ENCODE results near the gene KNCN.
A peak's percentile ranks its signal among the peaks of the same experiment; 100 is the strongest.

The KNCN gene

DNA sequence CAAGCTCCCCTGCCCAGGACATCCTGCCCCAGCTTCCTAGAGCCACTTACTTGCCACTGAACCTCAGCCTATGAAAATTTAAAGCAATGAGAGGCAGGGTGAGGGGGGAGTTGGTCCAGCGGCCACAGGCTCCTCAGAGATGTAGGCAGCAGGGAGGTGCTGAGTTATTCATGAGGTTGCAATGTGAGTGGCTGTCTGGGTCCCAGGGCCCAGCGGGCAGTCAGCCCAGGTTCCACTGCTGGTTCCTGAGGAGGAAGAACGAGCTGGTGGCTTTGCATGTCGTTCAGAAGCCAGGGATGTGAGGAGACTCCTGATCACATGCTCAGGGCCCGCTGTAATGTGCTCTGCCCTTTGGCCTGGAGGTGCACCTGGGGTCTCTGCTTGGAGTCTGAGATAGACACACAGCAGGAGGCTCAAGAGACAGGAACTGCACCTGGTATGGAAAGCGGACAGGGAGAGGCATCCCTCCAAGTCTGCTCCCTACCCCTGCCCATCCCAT lies at the start of gene KNCN:
Gene KNCN (minus strand): TSS at position 51 of the 499 bp plus-strand sequence. CDS start 432 bp downstream, outside the sequence.
- no peak for DNase-seq

DNA sequence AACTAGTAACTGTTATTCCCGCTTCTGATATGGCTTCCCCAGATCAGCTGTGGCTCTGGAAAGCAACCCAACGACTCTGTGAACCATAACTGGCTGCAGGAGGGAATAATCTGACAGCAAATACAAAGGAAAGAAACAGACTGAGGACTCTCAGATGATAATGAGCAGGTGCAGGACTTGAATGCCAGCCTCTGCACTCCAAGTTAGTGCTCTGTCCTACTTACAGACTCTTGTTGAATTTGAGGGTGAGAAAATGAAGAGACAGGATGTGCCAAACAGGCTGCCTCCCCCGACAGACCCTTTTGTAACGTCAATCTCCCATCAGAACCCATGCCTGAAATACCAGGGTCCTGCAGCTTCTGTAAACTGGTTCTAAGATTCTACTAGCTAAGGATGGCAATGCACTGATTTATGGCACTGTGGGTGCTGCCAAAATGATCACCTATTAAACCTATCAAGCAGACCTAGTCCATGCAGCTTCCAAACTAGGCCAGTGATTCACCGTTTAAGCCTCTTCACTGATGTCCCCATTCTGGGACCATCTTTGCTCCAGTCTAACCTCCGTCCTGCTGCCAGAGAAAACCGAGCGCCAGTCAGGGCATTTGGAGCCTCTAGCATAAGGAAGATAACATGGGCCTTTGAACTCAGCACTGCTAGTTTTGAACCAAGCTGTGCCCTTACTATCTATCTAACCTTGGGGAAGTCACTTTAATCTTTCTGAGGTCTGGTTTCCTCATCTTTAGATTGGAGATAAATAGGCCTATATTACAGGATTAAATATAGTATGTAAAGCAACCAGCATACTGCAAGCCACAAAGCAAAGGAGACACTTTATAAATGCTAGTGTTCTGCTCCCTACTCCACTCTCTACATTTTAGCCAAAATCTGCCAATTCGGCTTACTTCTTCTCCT lies 47.9 kb upstream of the KNCN start:
- peak; percentile 63 for DNase-seq

DNA sequence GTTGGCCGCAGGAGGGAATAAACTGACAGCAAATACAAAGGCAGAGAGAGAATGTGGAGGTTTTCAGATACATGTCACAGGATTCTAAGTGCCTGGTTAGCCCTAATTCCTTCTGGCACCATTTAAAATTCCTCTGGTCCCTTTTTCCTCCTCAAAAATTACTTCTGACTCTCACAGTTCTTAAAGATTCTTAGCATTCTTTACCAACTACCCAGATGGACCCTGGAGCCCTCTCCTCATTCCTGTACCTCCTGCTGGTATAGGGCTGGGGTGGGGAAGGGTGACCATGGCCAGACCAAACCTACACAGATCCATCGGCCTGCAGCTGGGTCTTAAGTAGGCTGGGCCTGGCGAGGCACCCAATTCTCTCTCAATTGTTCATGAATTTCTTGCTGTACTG lies 45.4 kb upstream of the KNCN start:
- DNase-seq, result no peak

DNA sequence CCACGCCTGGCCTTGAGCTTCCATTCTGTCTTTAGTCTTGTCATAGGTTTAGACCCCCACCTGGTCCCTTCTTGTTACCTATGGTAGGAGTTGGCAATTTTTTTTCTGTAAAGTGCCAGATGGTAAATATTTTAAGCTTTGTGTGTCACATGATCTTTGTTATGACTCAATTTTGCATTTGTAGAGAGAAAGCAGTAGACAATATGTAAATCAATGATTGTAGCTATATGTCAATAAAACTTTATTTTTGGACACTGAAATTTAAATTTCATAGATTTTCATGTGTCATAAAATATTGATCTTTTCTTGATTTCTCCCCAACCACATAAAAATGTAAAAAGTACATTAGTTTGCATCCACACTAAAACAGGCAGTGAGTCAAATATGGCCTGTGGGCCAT lies 44.6 kb upstream of the KNCN start:
- DNase-seq, result no peak

DNA sequence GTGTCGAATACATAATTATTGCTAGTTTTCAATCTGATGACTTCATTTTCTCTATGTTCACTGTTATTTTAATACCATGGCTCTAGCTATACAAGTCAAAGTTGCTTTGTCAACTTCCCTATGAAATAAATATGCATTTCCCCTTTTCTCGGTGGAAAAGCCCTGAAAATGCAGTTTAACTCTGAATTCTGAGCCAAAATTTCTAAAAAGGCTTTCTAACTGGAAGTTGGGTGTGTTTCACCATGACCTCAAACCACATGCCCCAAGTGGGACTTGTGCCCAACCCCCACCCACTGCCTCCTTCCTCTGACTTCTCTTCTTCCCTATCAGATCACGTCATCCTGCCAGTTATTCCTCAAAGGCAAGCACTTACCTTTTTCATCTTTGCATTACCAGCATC lies 43.7 kb upstream of the KNCN start:
- DNase-seq, result peak; percentile 86

DNA sequence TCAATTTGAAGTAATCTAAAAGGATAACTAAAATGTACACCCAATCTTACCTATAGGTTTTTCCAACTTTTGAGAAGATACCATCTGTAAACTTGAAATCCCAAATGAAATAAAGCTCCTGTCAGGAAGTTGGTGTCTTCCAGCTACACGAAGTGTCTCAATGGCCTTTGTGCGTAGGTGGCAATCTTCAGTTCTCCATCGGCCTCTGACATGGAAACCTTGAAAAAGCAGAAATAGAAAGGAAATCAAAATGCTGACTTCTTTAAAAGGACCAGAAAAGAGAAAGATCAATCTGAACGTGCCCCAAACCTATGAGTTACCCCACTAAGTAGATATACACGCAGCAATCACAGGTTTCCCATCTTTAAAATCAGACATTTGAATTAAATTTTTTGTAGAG lies 42.6 kb upstream of the KNCN start:
- DNase-seq, result no peak

DNA sequence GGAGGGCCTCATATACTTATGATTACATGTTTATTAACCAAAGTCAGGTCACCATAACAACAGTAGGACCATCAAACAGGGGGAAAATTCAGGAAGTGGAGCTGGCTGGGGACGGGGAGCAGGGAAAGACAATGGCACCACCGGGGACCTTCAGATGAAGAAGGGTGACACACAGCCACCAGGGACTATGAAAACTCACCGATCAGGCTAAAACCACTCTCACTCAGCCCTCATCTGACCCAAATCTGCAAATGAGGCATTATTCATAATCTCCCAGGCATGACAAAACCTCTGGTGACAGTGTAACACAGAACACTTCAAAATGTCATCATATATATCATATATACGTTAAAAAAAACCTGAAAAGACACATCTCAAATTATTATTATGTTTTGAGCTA lies 41.4 kb upstream of the KNCN start:
- DNase-seq, result no peak

DNA sequence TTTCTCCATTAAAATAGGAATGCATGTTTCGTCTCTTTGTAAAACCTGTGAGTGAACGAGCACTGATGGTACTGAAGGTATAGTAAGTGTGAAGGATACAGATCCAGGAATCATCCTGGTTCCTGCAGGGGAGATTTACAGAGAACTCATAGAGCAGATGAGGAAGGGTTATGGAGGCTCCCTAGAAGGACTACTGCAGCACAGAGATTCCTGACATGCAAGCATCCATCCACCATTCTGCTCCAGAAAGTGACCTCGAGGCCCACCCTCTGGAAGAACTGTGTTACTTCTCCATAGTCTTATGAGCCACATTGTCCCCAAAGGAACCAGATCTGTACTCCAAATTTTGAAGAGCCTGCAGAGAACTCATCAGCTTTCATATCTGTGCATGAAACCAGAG lies 38.1 kb upstream of the KNCN start:
- DNase-seq, result no peak

DNA sequence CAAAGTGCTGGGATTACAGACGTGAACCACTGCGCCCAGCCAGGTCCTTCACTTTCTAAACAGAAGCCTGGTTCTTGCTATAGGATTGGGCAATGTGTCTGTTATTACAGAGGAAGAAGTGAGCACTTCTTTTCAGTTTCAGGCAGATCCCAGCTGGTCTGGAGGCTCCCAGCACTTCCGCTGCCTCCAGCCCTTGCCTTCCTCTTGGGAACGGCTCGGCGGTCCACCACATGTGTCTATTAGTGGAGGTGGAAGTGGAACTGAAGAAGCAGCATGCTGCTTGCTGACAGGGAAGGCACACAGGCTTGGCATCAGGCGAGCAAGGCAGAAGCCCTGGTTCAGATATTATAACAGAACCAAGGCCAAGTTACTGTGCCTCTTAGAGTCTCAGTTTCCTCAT lies 35.6 kb upstream of the KNCN start:
- no peak for DNase-seq

DNA sequence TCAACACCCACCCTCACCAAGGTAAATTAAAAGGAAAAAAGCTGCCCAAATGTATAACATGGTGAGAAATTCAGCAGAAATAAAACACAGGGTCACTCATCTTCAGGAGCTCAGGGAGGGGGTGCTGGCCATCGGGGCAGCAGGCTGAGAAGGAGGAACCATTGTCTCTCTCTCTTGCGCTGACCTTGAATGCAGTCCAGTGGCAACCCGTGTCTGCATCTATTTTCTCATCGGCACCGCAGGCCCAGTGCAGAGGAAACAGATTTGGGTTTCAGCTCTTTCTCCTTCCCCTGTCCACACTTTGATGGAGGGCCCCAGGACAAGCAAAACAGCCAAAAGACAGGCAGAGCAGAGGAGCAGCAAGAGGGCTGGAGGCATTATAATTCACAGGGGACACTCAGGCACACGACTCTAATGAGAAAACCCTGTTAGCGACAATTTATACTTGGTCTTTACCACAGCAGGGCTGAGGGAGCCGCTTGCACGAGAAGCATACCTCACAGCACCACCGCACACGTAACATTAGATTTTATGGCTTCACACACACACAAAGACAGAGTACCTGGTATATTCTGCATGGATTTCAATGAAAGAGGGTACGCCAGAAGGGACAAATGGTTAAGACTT lies 34.0 kb upstream of the KNCN start:
- DNase-seq, result no peak

DNA sequence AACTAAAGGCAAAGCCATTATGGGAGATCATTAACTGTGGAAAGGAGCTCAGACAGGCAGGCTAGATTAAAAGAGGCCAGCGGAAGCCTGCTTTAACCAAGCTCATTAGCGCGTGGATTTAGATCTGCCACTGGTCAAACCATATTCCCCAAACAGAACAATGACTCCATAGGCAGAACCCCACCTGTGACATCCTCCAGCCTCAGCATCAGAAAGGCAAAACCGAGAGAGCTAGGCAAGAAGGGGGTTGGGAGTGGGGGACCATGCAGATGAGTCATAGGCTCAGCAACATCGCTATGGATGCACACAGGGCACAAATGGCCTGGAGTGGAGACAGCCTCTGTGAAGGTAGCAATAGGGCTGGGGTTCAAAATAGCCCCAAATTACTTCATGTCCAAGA lies 32.0 kb upstream of the KNCN start:
- no peak for DNase-seq

DNA sequence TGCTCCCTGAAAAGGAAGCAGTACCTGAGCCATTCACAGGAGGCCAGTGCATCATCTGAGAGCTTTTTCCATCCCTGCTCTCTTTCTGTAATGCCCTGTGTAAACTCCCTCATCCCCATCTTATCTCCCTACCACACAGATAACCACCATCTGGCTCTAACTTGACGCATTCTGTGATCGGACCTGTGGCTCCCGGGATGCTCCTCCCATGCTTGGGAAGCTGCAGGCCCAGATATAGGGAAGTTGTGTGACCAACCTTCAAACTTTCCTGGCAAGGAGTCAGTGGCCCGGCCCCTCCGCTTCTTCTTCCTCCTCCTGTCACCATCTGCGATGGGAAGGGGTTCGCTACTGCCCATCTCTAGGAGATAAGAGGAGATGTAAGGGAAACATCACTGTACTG lies 31.5 kb upstream of the KNCN start:
- peak; percentile 30 for DNase-seq

DNA sequence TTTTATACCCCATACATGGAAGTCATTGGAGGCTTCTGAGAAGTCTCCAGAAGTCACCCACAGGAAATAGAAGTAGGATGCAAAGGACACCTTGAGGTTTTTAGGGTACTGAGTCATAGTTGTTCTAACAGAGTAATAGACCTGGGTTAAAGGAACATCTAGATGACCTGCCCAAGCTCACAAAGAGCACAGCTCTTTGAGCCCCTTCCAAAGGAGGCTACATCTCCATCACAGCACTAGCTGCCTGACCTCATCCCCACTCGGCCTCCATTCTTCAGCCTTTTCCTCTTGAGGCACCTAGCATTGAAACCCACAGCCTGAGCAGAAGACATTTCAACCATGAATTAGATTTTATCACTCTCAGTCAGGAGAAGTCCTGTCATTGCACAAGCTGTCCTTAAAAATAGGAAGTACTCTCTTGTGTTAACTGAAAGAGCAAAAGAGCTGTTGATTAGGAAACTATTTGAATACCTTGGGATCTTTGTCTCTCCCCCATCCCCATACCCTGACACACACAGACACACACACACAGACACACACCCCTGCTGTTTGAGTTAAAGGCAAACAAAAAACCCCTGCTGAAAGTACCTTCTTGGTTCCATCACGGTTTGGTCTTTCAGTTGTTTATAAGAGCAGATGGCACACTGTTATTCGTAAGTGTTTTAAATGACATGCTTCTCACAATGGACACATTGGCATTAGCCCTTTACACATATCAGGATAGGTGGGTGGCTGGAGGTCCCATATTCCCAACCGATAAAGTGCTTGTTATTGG lies 30.4 kb upstream of the KNCN start:
- DNase-seq, result peak; percentile 89

DNA sequence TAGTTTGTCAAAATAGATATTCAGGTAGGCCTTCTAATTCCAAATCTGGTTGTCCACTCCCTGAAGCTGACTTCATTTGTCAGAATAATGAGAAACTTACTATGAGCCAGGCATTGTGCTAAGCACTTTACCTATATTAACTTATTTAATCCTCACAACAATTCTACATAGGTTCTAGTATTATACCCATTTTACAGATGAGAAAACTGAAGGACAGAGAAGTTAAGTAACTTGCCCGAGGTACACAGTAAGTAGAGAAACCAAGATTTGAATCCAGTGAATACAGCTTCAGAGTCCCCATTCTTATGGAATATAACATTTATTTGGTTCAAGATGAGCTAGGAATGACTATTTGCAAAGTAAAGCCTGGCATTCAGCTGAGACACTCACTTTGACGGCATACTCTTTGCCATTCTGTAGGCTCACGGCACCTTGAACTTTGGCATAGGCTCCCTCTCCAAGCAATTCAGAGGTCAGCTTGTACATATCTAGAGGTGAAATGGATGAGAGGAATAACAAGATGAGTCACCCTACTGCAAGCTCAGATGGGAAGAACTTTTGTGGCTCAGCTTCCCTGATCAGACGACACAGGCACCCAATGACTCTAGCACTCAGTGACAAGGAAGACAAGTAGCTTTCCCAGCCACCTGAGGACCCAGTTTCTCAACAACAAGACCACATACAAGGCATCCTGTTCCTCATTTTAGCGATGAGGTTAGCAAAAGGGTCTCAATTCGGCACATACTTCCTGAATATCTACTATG lies 28.9 kb upstream of the KNCN start:
- peak; percentile 76 for DNase-seq

DNA sequence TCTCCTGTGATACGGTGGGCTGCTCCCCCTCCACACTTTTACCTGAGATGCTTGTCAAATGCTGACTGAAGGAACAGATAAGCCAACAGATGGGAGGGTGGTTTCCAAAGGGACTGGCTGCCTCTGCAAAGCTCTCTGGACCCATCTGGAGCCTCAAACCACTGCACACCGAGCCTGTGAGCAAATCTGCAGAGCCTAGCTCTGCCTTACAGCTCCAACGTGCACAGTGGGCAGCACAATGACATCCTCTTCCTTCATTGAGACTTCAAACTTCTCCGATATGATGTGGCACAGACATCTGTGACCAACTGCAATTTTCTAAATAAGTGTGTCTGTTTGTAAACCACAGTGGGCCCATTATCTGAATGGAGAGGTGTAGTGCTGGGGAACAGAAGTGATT lies 26.2 kb upstream of the KNCN start:
- DNase-seq, result no peak

DNA sequence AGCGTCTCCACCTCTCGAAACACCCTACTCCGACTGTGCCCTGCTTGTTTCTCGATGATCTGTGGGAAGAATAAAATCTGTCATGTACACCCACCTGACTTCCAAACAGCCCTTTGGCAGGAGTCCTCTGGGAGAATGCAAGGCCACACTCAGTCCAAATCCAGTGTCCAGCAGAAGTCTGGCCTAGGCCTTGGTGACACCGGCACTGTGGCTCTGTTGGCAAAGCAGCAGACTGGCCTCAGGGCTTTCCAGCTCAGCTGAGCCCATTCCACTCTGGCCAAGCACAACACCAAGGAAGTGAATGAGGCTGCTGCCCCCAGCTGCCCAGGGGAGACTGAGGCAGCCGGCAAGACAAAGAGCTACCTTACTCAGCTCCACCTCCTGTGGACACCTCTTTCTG lies 25.1 kb upstream of the KNCN start:
- no peak for DNase-seq

DNA sequence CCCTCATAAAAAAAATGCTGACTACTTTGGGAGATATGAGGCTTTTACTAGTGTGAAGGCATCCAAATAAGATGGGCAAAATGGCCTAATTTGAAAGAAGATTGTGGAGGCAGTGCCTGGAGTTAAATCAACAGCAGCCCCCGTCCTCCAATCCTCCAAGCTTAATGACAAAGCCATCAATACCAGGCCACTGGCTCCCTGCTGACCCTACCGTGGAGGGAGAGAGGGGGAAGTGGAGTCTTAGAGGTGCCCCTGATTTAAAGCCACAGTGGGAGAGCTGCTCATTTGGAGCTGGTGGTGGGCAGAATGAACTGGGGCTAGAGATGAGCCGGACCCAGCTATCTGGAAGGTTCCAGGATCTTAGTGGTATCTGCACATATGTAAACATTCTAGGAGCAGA lies 24.3 kb upstream of the KNCN start:
- no peak for DNase-seq

DNA sequence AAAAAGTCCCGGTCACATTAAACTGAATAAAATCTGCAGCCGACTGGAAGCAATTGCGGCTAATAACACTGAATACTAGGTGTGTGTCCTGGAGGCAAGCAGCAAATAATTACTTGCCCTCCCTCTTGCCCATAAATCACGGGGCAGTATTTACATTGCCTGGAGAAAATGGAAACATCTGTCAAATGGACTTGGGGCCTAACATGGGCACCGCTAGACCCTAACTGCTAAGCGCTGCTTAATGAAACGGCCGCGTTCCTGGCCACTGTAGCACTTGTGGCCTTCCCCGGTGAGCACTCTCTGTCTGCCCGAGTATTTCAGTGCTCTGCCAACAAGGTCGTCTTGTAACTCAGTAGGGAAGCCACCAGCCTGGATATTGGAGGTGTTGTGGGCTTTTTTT lies 23.9 kb upstream of the KNCN start:
- DNase-seq, result no peak

DNA sequence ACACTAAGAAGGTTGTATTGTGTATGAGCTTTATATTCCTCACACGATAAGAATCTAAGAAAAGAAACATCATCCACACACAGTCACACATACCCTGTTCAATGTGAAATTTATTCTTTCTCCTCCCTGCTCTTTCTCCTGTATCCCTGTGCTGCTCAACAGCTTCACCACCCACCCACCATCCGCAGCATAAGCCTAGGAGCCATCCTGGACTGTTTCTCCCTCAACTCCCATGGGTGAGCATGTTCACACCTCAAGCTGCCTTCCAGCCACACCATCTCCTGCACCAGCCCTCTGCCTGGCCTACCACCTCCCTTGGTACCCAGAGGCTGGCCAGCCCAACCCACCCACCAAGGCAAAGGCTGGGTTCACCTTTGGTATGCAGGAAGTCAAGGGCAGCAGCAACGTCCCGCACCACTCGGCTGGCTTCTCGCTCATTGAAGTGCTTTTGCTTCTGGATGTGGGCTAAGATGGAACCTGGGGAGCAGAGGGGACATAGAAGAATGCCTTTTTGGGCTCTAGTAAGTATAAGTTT lies 20.3 kb upstream of the KNCN start:
- no peak for DNase-seq

DNA sequence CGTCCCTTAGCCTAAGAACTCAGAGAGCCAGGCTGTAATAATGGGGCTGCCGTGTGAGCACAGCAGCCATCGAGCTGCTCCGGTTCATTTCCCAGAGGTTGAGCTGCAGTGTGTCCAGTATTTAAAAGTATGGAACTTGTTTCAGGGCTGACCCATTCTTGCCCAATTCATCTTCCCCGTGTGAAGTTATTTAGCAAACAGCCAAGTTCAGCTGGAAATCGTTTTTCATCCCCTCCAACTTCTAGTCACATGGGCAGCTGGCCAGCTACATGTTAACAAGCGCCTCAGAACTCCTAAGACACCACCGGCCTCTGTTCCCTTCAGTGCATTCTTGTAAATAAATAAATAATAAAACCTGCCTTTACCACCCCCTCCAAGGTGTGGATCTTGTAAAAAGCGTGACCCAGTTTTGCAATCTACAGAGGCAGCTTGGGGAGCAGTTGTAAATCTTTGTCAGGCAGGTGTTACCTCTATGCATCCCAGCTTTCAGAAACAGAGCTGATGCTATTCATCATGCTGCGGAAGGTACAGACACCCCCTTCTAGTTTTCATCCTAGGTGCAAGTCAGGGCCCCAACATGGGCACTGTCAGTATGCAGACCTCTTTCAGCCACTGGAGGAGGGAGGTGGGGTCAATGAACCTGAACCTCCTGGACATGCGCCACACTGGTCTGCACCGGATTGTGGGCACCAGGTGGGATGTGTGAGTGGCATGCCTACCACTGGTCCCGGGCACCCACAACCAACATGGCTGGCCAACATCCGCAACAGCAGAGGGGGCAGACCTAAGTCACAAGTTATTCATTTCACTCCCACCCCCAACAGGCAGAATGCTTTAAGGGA lies 18.7 kb upstream of the KNCN start:
- no peak for DNase-seq

DNA sequence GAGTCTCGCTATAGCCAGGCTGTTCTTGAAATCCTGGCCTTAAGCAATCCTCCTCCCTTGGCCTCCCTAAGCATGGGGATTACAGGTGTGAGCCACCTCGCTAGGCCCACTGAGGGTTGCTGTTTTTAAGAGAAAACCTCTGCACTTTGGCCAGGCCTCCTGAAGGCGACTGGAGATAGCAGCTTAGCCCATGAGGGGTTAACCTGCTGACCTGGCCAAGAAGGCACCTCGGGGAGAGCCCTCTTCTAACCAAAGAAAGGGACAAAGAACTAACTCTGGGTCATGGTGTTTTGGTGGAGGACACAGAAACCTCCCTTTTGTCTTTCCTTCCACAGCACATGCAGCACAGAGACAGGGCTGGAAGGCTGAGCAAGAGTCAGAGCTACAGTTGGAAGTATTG lies 17.7 kb upstream of the KNCN start:
- DNase-seq, result no peak

DNA sequence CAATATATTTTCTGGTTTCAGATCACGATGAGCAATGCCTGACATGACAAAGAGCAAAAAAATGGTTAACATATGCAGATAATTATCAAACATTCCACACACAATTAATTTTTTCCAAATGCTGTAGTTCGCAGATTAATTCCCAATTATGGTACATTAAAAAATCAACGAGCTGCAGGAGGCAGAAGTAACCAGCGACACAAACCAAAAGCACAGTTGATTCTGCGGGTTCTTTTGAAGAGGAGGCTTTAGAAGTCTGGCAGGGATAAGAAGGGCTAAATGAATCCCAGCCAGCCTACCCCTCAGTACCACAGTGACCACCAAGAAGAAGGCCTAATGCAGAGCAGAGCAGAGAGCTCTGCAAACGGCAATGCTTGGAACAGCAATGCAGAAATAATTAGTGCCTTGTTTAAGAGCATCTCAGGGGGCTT lies 17.0 kb upstream of the KNCN start:
- no peak for DNase-seq
